PC-9 (cell line): ENCODE measurements around the gene ULK1. TPM values are rescaled to one million over a fixed set of nuclear protein-coding genes. Genes with fewer than 3 reads are reported as not detected.

Source experiments
- BruUV-seq: library from RNA; stranded (reverse); fragments of 400-500 nt; replicated peaks from 2 replicates; lab custom pipeline; 2021; lab: Mats Ljungman, UMichigan
- CTCF ChIA-PET: fragments of 300-600 bp; sonication (Branson Sonifier 250); formaldehyde crosslinking; loops from one replicate; lab custom pipeline; 2022; ENCODE audit warnings: antibody characterized with exemption; lab: Charles Lee
- POLR2A ChIA-PET: fragments of 300-600 bp; sonication (Branson Sonifier 250); formaldehyde crosslinking; loops from one replicate; lab custom pipeline; 2022; ENCODE audit warnings: antibody characterized with exemption; ENCODE audit not compliant: unreplicated experiment; lab: Charles Lee
- DNase-seq, 2 experiments: peaks; one replicate each; pipeline versions ENCODE4 v3.0.0 to v3.0.0-alpha.2; 2015 to 2022; ENCODE audit warnings: mixed read lengths in 1 of 2
- H2AFZ ChIP-seq: fragments of 200-600 bp; sonication (generic); 2 replicates; pipeline ENCODE4 v1.8.1; 2017; ENCODE audit warnings: antibody characterized with exemption
- H3F3A ChIP-seq: fragments of 200-600 bp; sonication (generic); 2 replicates; pipeline ENCODE4 v1.8.1; 2017; ENCODE audit warnings: antibody characterized with exemption, mild to moderate bottlenecking, low read depth; ENCODE audit not compliant: insufficient read depth
- H3K27ac ChIP-seq: fragments of 200-600 bp; sonication (generic); 2 replicates; pipeline ENCODE4 v1.6.1; 2016; ENCODE audit warnings: mixed run types
- H3K27me3 ChIP-seq: fragments of 200-600 bp; sonication (generic); 2 replicates; pipeline ENCODE4 v1.6.1; 2016; ENCODE audit warnings: low read depth, mixed run types; ENCODE audit not compliant: insufficient read depth
- H3K36me3 ChIP-seq: fragments of 200-600 bp; sonication (generic); 2 replicates; pipeline ENCODE4 v1.6.1; 2016; ENCODE audit warnings: low read depth, mixed run types
- H3K4me1 ChIP-seq: fragments of 200-600 bp; sonication (generic); replicated peaks from 2 replicates; pipeline ENCODE4 v1.6.1; 2016; ENCODE audit warnings: mixed run types; ENCODE audit not compliant: insufficient read depth
- H3K4me2 ChIP-seq: fragments of 200-600 bp; sonication (generic); 2 replicates; pipeline ENCODE4 v1.6.1; 2017; ENCODE audit warnings: mixed run types
- H3K4me3 ChIP-seq: fragments of 200-600 bp; sonication (generic); 2 replicates; pipeline ENCODE4 v1.6.1; 2016; ENCODE audit warnings: mixed run types
- H3K79me2 ChIP-seq: fragments of 200-600 bp; sonication (generic); 2 replicates; pipeline ENCODE4 v1.6.1; 2017; ENCODE audit warnings: low read depth, mixed run types
- H3K9me2 ChIP-seq: fragments of 200-600 bp; sonication (generic); 2 replicates; pipeline ENCODE4 v1.8.1; 2017; ENCODE audit warnings: mild to moderate bottlenecking; ENCODE audit not compliant: insufficient read depth
- H3K9me3 ChIP-seq: fragments of 200-600 bp; sonication (generic); 2 replicates; pipeline ENCODE4 v1.8.1; 2016; ENCODE audit warnings: low read depth; ENCODE audit not compliant: insufficient read depth
- H4K20me1 ChIP-seq: fragments of 200-600 bp; sonication (generic); 2 replicates; pipeline ENCODE4 v1.8.1; 2017; ENCODE audit not compliant: insufficient read depth
- CTCF ChIP-seq: fragments of 200-600 bp; sonication (generic); conservative IDR thresholded peaks from 2 replicates; pipeline ENCODE4 v1.6.1; 2017; ENCODE audit warnings: mixed run types, antibody characterized with exemption, mild to moderate bottlenecking, moderate library complexity
- EZH2 ChIP-seq: fragments of 200-600 bp; sonication (generic); IDR thresholded peaks from 2 replicates; pipeline ENCODE4 v1.8.0; 2017; ENCODE audit warnings: antibody characterized with exemption, low read depth
- intact Hi-C: fragments of 100-400 bp; cut with micrococcal nuclease; formaldehyde crosslinking; loops from one replicate; pipeline ENCODE4 v1.10.0; 2022; ENCODE audit not compliant: unreplicated experiment
- total RNA-seq: library from RNA; stranded (reverse); gene quantifications from 2 replicates; pipeline ENCODE4 v1.2.3, GENCODE V29; 2021

ULK1 gene
- total RNA-seq, 1 experiment from 2014 or later = 70.5 TPM

GRCh38 chr12:131861261-131862083 is 33.0 kb upstream of the ULK1 start:
- peak overlapping the region; percentile 94 for H3K27ac ChIP-seq
- no peaks in the 10 kb centered on the region for H3K9me2 ChIP-seq
- H4K20me1 ChIP-seq = no peaks in the 10 kb centered on the region
- ChIA-PET CTCF (no interaction called here), POLR2A (no interaction called here)
- H2AFZ ChIP-seq = no peak overlapping the region
- H3K36me3 ChIP-seq = no peaks in the 10 kb centered on the region
- peak overlapping the region; percentile 76 for H3K4me2 ChIP-seq
- no peaks in the 10 kb centered on the region for H3K79me2 ChIP-seq
- H3K27me3 ChIP-seq = no peaks in the 10 kb centered on the region
- BruUV-seq = no TSS peak
- H3K4me3 ChIP-seq = no peak overlapping the region; the same call in 1 of the 2 replicates
- intact Hi-C loops = loop anchor here (1.0 kb wide), 1 partner anchor 35 kb away; no protein-coding TSS in a partner anchor
- TF ChIP-seq CTCF = no peak
- no peak for TF ChIP-seq EZH2
- DNase-seq = no peak
- no peaks in the 10 kb centered on the region for H3K9me3 ChIP-seq
- H3F3A ChIP-seq = peaks cover 59% of the 10 kb centered on the region
- peaks cover 72% of the 10 kb centered on the region for H3K4me1 ChIP-seq

GRCh38 chr12:131862084-131862441 is 32.4 kb upstream of the ULK1 start:
- Histone ChIP-seq H3K4me1 (peaks cover 69% of the 10 kb centered on the region), H3K27ac (no peak overlapping the region), H3K4me2 (no peak overlapping the region), H3K9me2 (no peaks in the 10 kb centered on the region), H3K36me3 (no peaks in the 10 kb centered on the region), H4K20me1 (no peaks in the 10 kb centered on the region), H3K4me3 (no peak overlapping the region), H3F3A (peaks cover 59% of the 10 kb centered on the region), H3K79me2 (no peaks in the 10 kb centered on the region), H3K27me3 (no peaks in the 10 kb centered on the region), H3K9me3 (no peaks in the 10 kb centered on the region), H2AFZ (no peak overlapping the region)
- CTCF ChIA-PET = no interaction called here
- no TSS peak for BruUV-seq
- no peak for DNase-seq
- intact Hi-C loops = no loop called here
- POLR2A ChIA-PET = no interaction called here
- no peak for TF ChIP-seq CTCF
- no peak for TF ChIP-seq EZH2

- H3K79me2 ChIP-seq = no peaks in the 10 kb centered on the region
- no peaks in the 10 kb centered on the region for H3K27me3 ChIP-seq
- H2AFZ ChIP-seq = no peak overlapping the region
- DNase-seq = no peak
- H3K4me3 ChIP-seq = no peak overlapping the region
- H3K4me2 ChIP-seq = peak overlapping the region; percentile 29; the same call in 1 of the 2 replicates
- H3K4me1 ChIP-seq = peaks cover 67% of the 10 kb centered on the region
- no TSS peak for BruUV-seq
- H3K27ac ChIP-seq = no peak overlapping the region
- H4K20me1 ChIP-seq = no peaks in the 10 kb centered on the region
- intact Hi-C loops = no loop called here
- H3F3A ChIP-seq = peaks cover 59% of the 10 kb centered on the region
- TF ChIP-seq CTCF (no peak), EZH2 (no peak)
- ChIA-PET POLR2A (no interaction called here), CTCF (no interaction called here)
- H3K36me3 ChIP-seq = no peaks in the 10 kb centered on the region
- H3K9me2 ChIP-seq = no peaks in the 10 kb centered on the region
- no peaks in the 10 kb centered on the region for H3K9me3 ChIP-seq
Observed at GRCh38 chr12:131862600-131862993, 31.8 kb upstream of the ULK1 start.
